K562 (cell line): ENCODE data around the gene PPFIA1. TPM values are rescaled to one million over a fixed set of nuclear protein-coding genes. Genes with fewer than 3 reads are reported as not detected.

ENCODE experiments used
- CREB1 ChIP-seq, 2 experiments: sonication (generic) in 1 of 2; formaldehyde crosslinking in 1 of 2; IDR thresholded peaks; 2 replicates each; pipeline versions ENCODE4 v1.6.1 to v1.8.0; 2012 to 2022; ENCODE audit warnings: inconsistent platforms in 1 of 2, mild to moderate bottlenecking in 1 of 2, missing genetic modification reagents in 1 of 2, moderate library complexity in 1 of 2
- LCOR ChIP-seq: sonication (generic); formaldehyde crosslinking; IDR thresholded peaks from 2 replicates; pipeline ENCODE4 v1.8.0; 2022; ENCODE audit warnings: mild to moderate bottlenecking, missing genetic modification reagents
- RNF2 ChIP-seq: sonication (generic); IDR thresholded peaks from 2 replicates; pipeline ENCODE4 v1.6.1; 2016
- SRSF1 ChIP-seq: fragments of 200-400 bp; formaldehyde crosslinking; IDR thresholded peaks from 2 replicates; pipeline ENCODE4 v1.6.1; 2017; ENCODE audit warnings: mild to moderate bottlenecking, low read depth, low read length, moderate library complexity
- YY1 ChIP-seq, 3 experiments: IDR thresholded peaks; 2 replicates each; pipeline ENCODE4 v1.6.1; 2011; ENCODE audit warnings: low read length in 2 of 3, mild to moderate bottlenecking in 2 of 3, moderate library complexity in 2 of 3, borderline replicate concordance in 1 of 3, control low read depth in 1 of 3, low read depth in 1 of 3; ENCODE audit not compliant: insufficient read depth in 3 of 3, insufficient replicate concordance in 2 of 3, control insufficient read depth in 1 of 3, insufficient read length in 1 of 3; ENCODE audit errors: extremely low read depth in 1 of 3
- polyA plus RNA-seq, 8 experiments: library from polyadenylated mRNA; depleted of rRNA in 4 of 8; stranded (reverse) in 5 of 8; unstranded in 3 of 8; fragments of >200 nt; fragmentation: Nextera tagmentation in 2 of 8; fragmentation: Illumina TruSeq in 1 of 8; extraction: Ambion mirVana in 2 of 8; extraction: Trizol in 1 of 8; gene quantifications; 2 replicates each; pipeline versions ENCODE4 v1.2.1 to v1.2.3, GENCODE V29; 2011 to 2014; ENCODE audit warnings: inconsistent platforms in 1 of 8, missing spikeins in 1 of 8
- total RNA-seq, 7 experiments: library from RNA; depleted of rRNA in 6 of 7; stranded (reverse); fragments of >200 nt in 6 of 7; fragmentation: Illumina TruSeq in 2 of 7; extraction: Trizol in 2 of 7; gene quantifications; 2 replicates each; pipeline versions ENCODE4 v1.2.1 to v1.2.3, GENCODE V29; 2011 to 2021; ENCODE audit warnings: low replicate concordance in 1 of 7
- TF ChIP-seq, protein P1 (sequence below): IDR thresholded peaks from 2 replicates; pipeline ENCODE4 v1.6.1; 2011; ENCODE audit warnings: borderline replicate concordance, low read depth, mild to moderate bottlenecking, moderate library complexity, low read length; ENCODE audit not compliant: insufficient read depth, poor library complexity, severe bottlenecking
- TF ChIP-seq, protein P2 (sequence below): fragments of 250-450 bp; sonication (Bioruptor Pico); IDR thresholded peaks from 2 replicates; pipeline ENCODE4 v1.5.0; 2020; ENCODE audit warnings: mild to moderate bottlenecking, borderline replicate concordance

Gene PPFIA1
- total and polyA plus RNA-seq, 9 of the 15 experiments (the other 6 are each of a cell fraction or from before 2014, with no cell fraction given): 9.9 to 41.5 (median 28.5) TPM

DNA sequence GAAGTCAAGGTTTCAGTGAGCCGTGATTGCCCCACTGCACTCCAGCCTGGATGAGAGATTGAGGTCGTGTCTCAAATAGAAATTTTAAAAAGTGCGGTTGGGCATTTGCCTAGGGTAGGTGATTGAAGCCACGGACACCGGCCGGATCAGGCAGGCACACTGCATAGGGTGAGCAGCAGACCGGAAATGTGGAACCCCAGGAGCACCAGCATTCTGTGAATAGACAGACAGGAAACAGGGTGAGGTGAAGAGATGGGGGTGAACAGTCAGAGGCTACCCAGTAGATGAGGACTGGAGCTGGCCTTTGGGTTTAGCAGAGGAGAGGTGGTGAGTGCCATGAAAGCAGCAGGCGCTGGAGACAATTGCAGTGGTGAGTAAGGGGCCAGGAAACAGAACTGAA, 43.5 kb downstream of the PPFIA1 start (continued):
- TF ChIP-seq, protein P1, sequence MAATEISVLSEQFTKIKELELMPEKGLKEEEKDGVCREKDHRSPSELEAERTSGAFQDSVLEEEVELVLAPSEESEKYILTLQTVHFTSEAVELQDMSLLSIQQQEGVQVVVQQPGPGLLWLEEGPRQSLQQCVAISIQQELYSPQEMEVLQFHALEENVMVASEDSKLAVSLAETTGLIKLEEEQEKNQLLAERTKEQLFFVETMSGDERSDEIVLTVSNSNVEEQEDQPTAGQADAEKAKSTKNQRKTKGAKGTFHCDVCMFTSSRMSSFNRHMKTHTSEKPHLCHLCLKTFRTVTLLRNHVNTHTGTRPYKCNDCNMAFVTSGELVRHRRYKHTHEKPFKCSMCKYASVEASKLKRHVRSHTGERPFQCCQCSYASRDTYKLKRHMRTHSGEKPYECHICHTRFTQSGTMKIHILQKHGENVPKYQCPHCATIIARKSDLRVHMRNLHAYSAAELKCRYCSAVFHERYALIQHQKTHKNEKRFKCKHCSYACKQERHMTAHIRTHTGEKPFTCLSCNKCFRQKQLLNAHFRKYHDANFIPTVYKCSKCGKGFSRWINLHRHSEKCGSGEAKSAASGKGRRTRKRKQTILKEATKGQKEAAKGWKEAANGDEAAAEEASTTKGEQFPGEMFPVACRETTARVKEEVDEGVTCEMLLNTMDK: no peak
- TF ChIP-seq RNF2: no peak
- no peak for TF ChIP-seq SRSF1
- TF ChIP-seq, protein P2, sequence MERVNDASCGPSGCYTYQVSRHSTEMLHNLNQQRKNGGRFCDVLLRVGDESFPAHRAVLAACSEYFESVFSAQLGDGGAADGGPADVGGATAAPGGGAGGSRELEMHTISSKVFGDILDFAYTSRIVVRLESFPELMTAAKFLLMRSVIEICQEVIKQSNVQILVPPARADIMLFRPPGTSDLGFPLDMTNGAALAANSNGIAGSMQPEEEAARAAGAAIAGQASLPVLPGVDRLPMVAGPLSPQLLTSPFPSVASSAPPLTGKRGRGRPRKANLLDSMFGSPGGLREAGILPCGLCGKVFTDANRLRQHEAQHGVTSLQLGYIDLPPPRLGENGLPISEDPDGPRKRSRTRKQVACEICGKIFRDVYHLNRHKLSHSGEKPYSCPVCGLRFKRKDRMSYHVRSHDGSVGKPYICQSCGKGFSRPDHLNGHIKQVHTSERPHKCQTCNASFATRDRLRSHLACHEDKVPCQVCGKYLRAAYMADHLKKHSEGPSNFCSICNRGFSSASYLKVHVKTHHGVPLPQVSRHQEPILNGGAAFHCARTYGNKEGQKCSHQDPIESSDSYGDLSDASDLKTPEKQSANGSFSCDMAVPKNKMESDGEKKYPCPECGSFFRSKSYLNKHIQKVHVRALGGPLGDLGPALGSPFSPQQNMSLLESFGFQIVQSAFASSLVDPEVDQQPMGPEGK: no peak
- no peak for TF ChIP-seq LCOR (CRISPR knock-in tag)
- no peak for TF ChIP-seq CREB1 (IDR thresholded peaks at IDR 0.05)
- no peak for TF ChIP-seq CREB1 (CRISPR knock-in tag; IDR thresholded peaks at IDR 0.05)
- TF ChIP-seq YY1 (IDR thresholded peaks at IDR 0.05; ENCODE audit: borderline replicate concordance in 1 of 3, control insufficient read depth in 1 of 3, extremely low read depth in 1 of 3, insufficient read depth in 3 of 3, insufficient read length in 1 of 3, insufficient replicate concordance in 2 of 3, low read depth in 1 of 3, low read length in 2 of 3): no peak
